Measurements from ENCODE around the gene TPPP3.

GRCh38 chr16:67393111-67393787, at the start of gene TPPP3:
- TF ChIP-seq, protein P1, sequence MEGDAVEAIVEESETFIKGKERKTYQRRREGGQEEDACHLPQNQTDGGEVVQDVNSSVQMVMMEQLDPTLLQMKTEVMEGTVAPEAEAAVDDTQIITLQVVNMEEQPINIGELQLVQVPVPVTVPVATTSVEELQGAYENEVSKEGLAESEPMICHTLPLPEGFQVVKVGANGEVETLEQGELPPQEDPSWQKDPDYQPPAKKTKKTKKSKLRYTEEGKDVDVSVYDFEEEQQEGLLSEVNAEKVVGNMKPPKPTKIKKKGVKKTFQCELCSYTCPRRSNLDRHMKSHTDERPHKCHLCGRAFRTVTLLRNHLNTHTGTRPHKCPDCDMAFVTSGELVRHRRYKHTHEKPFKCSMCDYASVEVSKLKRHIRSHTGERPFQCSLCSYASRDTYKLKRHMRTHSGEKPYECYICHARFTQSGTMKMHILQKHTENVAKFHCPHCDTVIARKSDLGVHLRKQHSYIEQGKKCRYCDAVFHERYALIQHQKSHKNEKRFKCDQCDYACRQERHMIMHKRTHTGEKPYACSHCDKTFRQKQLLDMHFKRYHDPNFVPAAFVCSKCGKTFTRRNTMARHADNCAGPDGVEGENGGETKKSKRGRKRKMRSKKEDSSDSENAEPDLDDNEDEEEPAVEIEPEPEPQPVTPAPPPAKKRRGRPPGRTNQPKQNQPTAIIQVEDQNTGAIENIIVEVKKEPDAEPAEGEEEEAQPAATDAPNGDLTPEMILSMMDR (IDR thresholded peaks at IDR 0.05) = peak in 5 of 6 experiments; percentile 25 to 66 (median 45)
- TF ChIP-seq POLR2A (IDR thresholded peaks at IDR 0.05) = no peak

Measured in thyroid gland (tissue), 4 donors.